NB4 (cell line): ENCODE results near the gene STN1.

Experiments
- MYC ChIP-seq: IDR thresholded peaks from 2 replicates; pipeline ENCODE4 v1.6.1; 2011; ENCODE audit warnings: low read depth, low read length
- POLR2A ChIP-seq: IDR thresholded peaks from 2 replicates; pipeline ENCODE4 v1.6.1; 2011; ENCODE audit warnings: mild to moderate bottlenecking; ENCODE audit not compliant: insufficient read length; ENCODE audit errors: extremely low read depth
- TF ChIP-seq, protein P1 (sequence below): IDR thresholded peaks from one replicate; pipeline ENCODE4 v1.5.1; 2012; ENCODE audit warnings: low read depth, low read length
- TF ChIP-seq, protein P2 (sequence below): IDR thresholded peaks from 2 replicates; pipeline ENCODE4 v1.6.1; 2011; ENCODE audit warnings: low read depth, low read length

DNA sequence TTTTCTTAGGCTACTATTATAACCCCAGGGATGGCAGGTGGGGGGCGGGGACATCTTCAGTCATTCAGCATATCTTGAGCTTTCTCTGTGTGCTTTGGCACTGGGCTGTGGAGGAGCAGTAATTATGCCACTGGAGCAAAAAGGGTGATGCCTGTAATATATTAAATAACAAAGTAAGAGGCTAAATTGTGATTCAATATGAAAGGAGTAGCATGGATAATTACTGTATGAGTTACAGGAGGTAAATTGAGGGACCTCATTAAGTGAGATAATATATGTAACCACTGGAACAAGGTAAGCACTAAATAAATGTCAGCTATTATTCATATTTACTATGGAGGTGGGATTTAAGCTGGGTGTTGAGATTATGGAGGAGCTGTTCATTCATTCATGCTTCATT is 3.3 kb upstream of the STN1 start:
- TF ChIP-seq POLR2A (no peak), MYC (no peak)
- TF ChIP-seq, protein P1, sequence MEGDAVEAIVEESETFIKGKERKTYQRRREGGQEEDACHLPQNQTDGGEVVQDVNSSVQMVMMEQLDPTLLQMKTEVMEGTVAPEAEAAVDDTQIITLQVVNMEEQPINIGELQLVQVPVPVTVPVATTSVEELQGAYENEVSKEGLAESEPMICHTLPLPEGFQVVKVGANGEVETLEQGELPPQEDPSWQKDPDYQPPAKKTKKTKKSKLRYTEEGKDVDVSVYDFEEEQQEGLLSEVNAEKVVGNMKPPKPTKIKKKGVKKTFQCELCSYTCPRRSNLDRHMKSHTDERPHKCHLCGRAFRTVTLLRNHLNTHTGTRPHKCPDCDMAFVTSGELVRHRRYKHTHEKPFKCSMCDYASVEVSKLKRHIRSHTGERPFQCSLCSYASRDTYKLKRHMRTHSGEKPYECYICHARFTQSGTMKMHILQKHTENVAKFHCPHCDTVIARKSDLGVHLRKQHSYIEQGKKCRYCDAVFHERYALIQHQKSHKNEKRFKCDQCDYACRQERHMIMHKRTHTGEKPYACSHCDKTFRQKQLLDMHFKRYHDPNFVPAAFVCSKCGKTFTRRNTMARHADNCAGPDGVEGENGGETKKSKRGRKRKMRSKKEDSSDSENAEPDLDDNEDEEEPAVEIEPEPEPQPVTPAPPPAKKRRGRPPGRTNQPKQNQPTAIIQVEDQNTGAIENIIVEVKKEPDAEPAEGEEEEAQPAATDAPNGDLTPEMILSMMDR = no peak
- TF ChIP-seq, protein P2, sequence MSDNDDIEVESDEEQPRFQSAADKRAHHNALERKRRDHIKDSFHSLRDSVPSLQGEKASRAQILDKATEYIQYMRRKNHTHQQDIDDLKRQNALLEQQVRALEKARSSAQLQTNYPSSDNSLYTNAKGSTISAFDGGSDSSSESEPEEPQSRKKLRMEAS = no peak
